ENCODE results near the gene CTSL.

Gene CTSL

GRCh38 chr9:87725900-87726709 is at the start of gene CTSL:
Gene CTSL, plus strand, starts transcription at chr9:87726119. Its CDS starts 1,485 bp downstream, at chr9:87727604.
- no peak for DNase-seq

GRCh38 chr9:87676976-87677775 is 48.7 kb upstream of the CTSL start:
- DNase-seq = no peak

GRCh38 chr9:87677776-87678587 is 47.9 kb upstream of the CTSL start:
- DNase-seq = no peak

GRCh38 chr9:87678650-87679355 is 47.1 kb upstream of the CTSL start:
- DNase-seq = no peak

- DNase-seq = no peak
Measured at GRCh38 chr9:87681271-87682061, 44.5 kb upstream of the CTSL start.

- no peak for DNase-seq
Measured at GRCh38 chr9:87682085-87682484, 43.8 kb upstream of the CTSL start.

GRCh38 chr9:87682618-87683017 is 43.3 kb upstream of the CTSL start:
- no peak for DNase-seq

- no peak for DNase-seq
Measured at GRCh38 chr9:87683751-87684626, 41.9 kb upstream of the CTSL start.

GRCh38 chr9:87684627-87685219 is 41.2 kb upstream of the CTSL start:
- DNase-seq = no peak

- no peak for DNase-seq
Measured at GRCh38 chr9:87685441-87685840, 40.5 kb upstream of the CTSL start.

GRCh38 chr9:87685871-87686519 is 39.9 kb upstream of the CTSL start:
- no peak for DNase-seq

GRCh38 chr9:87686520-87687090 is 39.3 kb upstream of the CTSL start:
- no peak for DNase-seq

GRCh38 chr9:87687207-87687606 is 38.7 kb upstream of the CTSL start:
- DNase-seq = no peak

GRCh38 chr9:87694236-87694755 is 31.6 kb upstream of the CTSL start:
- no peak for DNase-seq

- DNase-seq = no peak
Measured at GRCh38 chr9:87695523-87695922, 30.4 kb upstream of the CTSL start.

GRCh38 chr9:87696641-87697040 is 29.3 kb upstream of the CTSL start:
- no peak for DNase-seq

- no peak for DNase-seq
Measured at GRCh38 chr9:87698069-87698809, 27.7 kb upstream of the CTSL start.

- no peak for DNase-seq
Measured at GRCh38 chr9:87699835-87700234, 26.1 kb upstream of the CTSL start.
